Activated CD4-positive, CD25-positive, alpha-beta regulatory T cell treated with anti-CD3 and anti-CD28 coated beads, Interleukin-2, amount 50 U/mL, for 72 hours (primary cell): ENCODE results near the gene NLRP6.

Source experiments
- DNase-seq: peaks from one replicate; pipeline ENCODE4 v3.0.0; 2021

The NLRP6 gene

GRCh38 chr11:256952-257737 is 21.1 kb upstream of the NLRP6 start:
- no peak for DNase-seq

GRCh38 chr11:257766-258493 is 20.3 kb upstream of the NLRP6 start:
- no peak for DNase-seq

GRCh38 chr11:259413-259812 is 18.8 kb upstream of the NLRP6 start:
- DNase-seq = no peak

GRCh38 chr11:261624-262023 is 16.6 kb upstream of the NLRP6 start:
- no peak for DNase-seq

GRCh38 chr11:266676-267439 is 11.3 kb upstream of the NLRP6 start:
- peak; percentile 41 for DNase-seq

- peak; percentile 62 for DNase-seq
Measured at GRCh38 chr11:267491-267994, 10.7 kb upstream of the NLRP6 start.

GRCh38 chr11:268716-269145 is 9.5 kb upstream of the NLRP6 start:
- DNase-seq = peak; percentile 56

GRCh38 chr11:269146-269890 is 8.9 kb upstream of the NLRP6 start:
- DNase-seq = peak; percentile 46

GRCh38 chr11:270451-271318 is 7.5 kb upstream of the NLRP6 start:
- no peak for DNase-seq

- DNase-seq = peak; percentile 30
Measured at GRCh38 chr11:271319-271715, 6.9 kb upstream of the NLRP6 start.

GRCh38 chr11:272195-272930 is 5.8 kb upstream of the NLRP6 start:
- peak; percentile 28 for DNase-seq

GRCh38 chr11:272931-273198 is 5.3 kb upstream of the NLRP6 start:
- no peak for DNase-seq

- DNase-seq = no peak
Measured at GRCh38 chr11:276219-276618, 2.0 kb upstream of the NLRP6 start.

GRCh38 chr11:279040-279965 is 1.1 kb downstream of the NLRP6 start:
- DNase-seq = peak; percentile 37

- peak; percentile 36 for DNase-seq
Measured at GRCh38 chr11:279966-280705, 1.9 kb downstream of the NLRP6 start.

- DNase-seq = peak; percentile 45
Measured at GRCh38 chr11:280706-281485, 2.7 kb downstream of the NLRP6 start.

- DNase-seq = peak; percentile 37
Measured at GRCh38 chr11:281486-282161, 3.4 kb downstream of the NLRP6 start.

GRCh38 chr11:282171-282570 is 4.0 kb downstream of the NLRP6 start:
- peak; percentile 27 for DNase-seq
